K562 (cell line): ENCODE results near the gene DIPK2A. TPM values are rescaled to one million over a fixed set of nuclear protein-coding genes. Genes with fewer than 3 reads are reported as not detected.

ENCODE experiments used
- BRD9 ChIP-seq: fragments of 450-650 bp; IDR thresholded peaks from 2 replicates; pipeline ENCODE4 v1.6.1; 2018; ENCODE audit warnings: low read depth; ENCODE audit not compliant: partially characterized antibody
- DPF2 ChIP-seq: fragments of 450-650 bp; IDR thresholded peaks from 2 replicates; pipeline ENCODE4 v1.6.1; 2016
- ESRRA ChIP-seq: fragments of 450-650 bp; IDR thresholded peaks from 2 replicates; pipeline ENCODE4 v1.6.1; 2014; ENCODE audit warnings: low read depth, mild to moderate bottlenecking, moderate library complexity, borderline replicate concordance
- ESRRB ChIP-seq: fragments of 250-450 bp; sonication (Bioruptor Pico); IDR thresholded peaks from 2 replicates; pipeline ENCODE4 v1.5.0; 2020; ENCODE audit warnings: mild to moderate bottlenecking, moderate library complexity, borderline replicate concordance
- GTF2E2 ChIP-seq: fragments of 200-800 bp; sonication (Bioruptor generic); IDR thresholded peaks from 2 replicates; pipeline ENCODE4 v1.6.1; 2016; ENCODE audit warnings: missing genetic modification characterization, missing compliant biosample characterization
- HBP1 ChIP-seq: fragments of 450-650 bp; formaldehyde crosslinking; IDR thresholded peaks from 2 replicates; pipeline ENCODE4 v1.4.0; 2022; ENCODE audit warnings: missing genetic modification characterization
- MCM3 ChIP-seq: fragments of 450-650 bp; IDR thresholded peaks from 2 replicates; pipeline ENCODE4 v1.6.1; 2016
- MTA3 ChIP-seq: fragments of 450-650 bp; formaldehyde crosslinking; IDR thresholded peaks from 2 replicates; pipeline ENCODE4 v1.6.1; 2017; ENCODE audit warnings: mild to moderate bottlenecking, borderline replicate concordance
- RB1 ChIP-seq: fragments of 450-650 bp; IDR thresholded peaks from 2 replicates; pipeline ENCODE4 v1.6.1; 2017; ENCODE audit warnings: low read depth, mild to moderate bottlenecking
- RBM22 ChIP-seq: fragments of 200-400 bp; formaldehyde crosslinking; IDR thresholded peaks from 2 replicates; pipeline ENCODE4 v1.6.1; 2018; ENCODE audit warnings: low read length, low read depth; ENCODE audit not compliant: poor library complexity, severe bottlenecking
- SIN3B ChIP-seq: fragments of 450-650 bp; IDR thresholded peaks from 2 replicates; pipeline ENCODE4 v1.6.1; 2017; ENCODE audit warnings: low read depth, mild to moderate bottlenecking, moderate library complexity
- SOX6 ChIP-seq: fragments of 450-650 bp; IDR thresholded peaks from 2 replicates; pipeline ENCODE4 v1.6.1; 2014; ENCODE audit warnings: mild to moderate bottlenecking
- polyA plus RNA-seq, 8 experiments: library from polyadenylated mRNA; depleted of rRNA in 4 of 8; stranded (reverse) in 5 of 8; unstranded in 3 of 8; fragments of >200 nt; fragmentation: Nextera tagmentation in 2 of 8; fragmentation: Illumina TruSeq in 1 of 8; extraction: Ambion mirVana in 2 of 8; extraction: Trizol in 1 of 8; gene quantifications; 2 replicates each; pipeline versions ENCODE4 v1.2.1 to v1.2.3, GENCODE V29; 2011 to 2014; ENCODE audit warnings: inconsistent platforms in 1 of 8, missing spikeins in 1 of 8
- total RNA-seq, 7 experiments: library from RNA; depleted of rRNA in 6 of 7; stranded (reverse); fragments of >200 nt in 6 of 7; fragmentation: Illumina TruSeq in 2 of 7; extraction: Trizol in 2 of 7; gene quantifications; 2 replicates each; pipeline versions ENCODE4 v1.2.1 to v1.2.3, GENCODE V29; 2011 to 2021; ENCODE audit warnings: low replicate concordance in 1 of 7
- TF ChIP-seq, protein P1 (sequence below), 2 experiments: fragments of 450-650 bp; formaldehyde crosslinking in 1 of 2; IDR thresholded peaks; 2 replicates each; pipeline versions ENCODE4 v1.4.0 to v1.6.1; 2014 to 2020; ENCODE audit warnings: mild to moderate bottlenecking in 2 of 2, borderline replicate concordance in 1 of 2, low read depth in 1 of 2
- TF ChIP-seq, protein P2 (sequence below): fragments of 250-450 bp; sonication (Bioruptor Pico); IDR thresholded peaks from 2 replicates; pipeline ENCODE4 v1.9.0; 2021; ENCODE audit warnings: mild to moderate bottlenecking
- TF ChIP-seq, protein P3 (sequence below): fragments of 250-450 bp; sonication (Bioruptor Pico); IDR thresholded peaks from 2 replicates; pipeline ENCODE4 v1.8.0; 2022; ENCODE audit warnings: inconsistent platforms
- TF ChIP-seq, protein P4 (sequence below): fragments of 450-650 bp; IDR thresholded peaks from 2 replicates; pipeline ENCODE4 v1.6.1; 2016; ENCODE audit warnings: mild to moderate bottlenecking

The DIPK2A gene
- total and polyA plus RNA-seq, 9 of the 15 experiments (the other 6 are each of a cell fraction or from before 2014, with no cell fraction given) = 3.3 to 15.7 (median 7.8) TPM

GRCh38 chr3:143950810-143951209, 20.8 kb upstream of the DIPK2A start (continued):
- TF ChIP-seq, protein P1, sequence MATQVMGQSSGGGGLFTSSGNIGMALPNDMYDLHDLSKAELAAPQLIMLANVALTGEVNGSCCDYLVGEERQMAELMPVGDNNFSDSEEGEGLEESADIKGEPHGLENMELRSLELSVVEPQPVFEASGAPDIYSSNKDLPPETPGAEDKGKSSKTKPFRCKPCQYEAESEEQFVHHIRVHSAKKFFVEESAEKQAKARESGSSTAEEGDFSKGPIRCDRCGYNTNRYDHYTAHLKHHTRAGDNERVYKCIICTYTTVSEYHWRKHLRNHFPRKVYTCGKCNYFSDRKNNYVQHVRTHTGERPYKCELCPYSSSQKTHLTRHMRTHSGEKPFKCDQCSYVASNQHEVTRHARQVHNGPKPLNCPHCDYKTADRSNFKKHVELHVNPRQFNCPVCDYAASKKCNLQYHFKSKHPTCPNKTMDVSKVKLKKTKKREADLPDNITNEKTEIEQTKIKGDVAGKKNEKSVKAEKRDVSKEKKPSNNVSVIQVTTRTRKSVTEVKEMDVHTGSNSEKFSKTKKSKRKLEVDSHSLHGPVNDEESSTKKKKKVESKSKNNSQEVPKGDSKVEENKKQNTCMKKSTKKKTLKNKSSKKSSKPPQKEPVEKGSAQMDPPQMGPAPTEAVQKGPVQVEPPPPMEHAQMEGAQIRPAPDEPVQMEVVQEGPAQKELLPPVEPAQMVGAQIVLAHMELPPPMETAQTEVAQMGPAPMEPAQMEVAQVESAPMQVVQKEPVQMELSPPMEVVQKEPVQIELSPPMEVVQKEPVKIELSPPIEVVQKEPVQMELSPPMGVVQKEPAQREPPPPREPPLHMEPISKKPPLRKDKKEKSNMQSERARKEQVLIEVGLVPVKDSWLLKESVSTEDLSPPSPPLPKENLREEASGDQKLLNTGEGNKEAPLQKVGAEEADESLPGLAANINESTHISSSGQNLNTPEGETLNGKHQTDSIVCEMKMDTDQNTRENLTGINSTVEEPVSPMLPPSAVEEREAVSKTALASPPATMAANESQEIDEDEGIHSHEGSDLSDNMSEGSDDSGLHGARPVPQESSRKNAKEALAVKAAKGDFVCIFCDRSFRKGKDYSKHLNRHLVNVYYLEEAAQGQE (IDR thresholded peaks at IDR 0.05; ENCODE audit: borderline replicate concordance) = no peak
- TF ChIP-seq, protein P1 (CRISPR knock-in tag; IDR thresholded peaks at IDR 0.05; ENCODE audit: low read depth) = no peak
- TF ChIP-seq, protein P2, sequence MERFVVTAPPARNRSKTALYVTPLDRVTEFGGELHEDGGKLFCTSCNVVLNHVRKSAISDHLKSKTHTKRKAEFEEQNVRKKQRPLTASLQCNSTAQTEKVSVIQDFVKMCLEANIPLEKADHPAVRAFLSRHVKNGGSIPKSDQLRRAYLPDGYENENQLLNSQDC (CRISPR knock-in tag) = no peak
- TF ChIP-seq DPF2 = no peak
- TF ChIP-seq RB1 = no peak
- TF ChIP-seq ESRRB (CRISPR knock-in tag) = no peak
- TF ChIP-seq HBP1 (CRISPR knock-in tag) = no peak
- TF ChIP-seq SIN3B = no peak
- TF ChIP-seq, protein P3, sequence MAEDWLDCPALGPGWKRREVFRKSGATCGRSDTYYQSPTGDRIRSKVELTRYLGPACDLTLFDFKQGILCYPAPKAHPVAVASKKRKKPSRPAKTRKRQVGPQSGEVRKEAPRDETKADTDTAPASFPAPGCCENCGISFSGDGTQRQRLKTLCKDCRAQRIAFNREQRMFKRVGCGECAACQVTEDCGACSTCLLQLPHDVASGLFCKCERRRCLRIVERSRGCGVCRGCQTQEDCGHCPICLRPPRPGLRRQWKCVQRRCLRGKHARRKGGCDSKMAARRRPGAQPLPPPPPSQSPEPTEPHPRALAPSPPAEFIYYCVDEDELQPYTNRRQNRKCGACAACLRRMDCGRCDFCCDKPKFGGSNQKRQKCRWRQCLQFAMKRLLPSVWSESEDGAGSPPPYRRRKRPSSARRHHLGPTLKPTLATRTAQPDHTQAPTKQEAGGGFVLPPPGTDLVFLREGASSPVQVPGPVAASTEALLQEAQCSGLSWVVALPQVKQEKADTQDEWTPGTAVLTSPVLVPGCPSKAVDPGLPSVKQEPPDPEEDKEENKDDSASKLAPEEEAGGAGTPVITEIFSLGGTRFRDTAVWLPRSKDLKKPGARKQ (CRISPR knock-in tag) = no peak
- TF ChIP-seq MTA3 = no peak
- TF ChIP-seq GTF2E2 = no peak
- TF ChIP-seq SOX6 = no peak
- TF ChIP-seq RBM22 = no peak
- no peak for TF ChIP-seq ESRRA
- no peak for TF ChIP-seq MCM3
- no peak for TF ChIP-seq BRD9
- TF ChIP-seq, protein P4, sequence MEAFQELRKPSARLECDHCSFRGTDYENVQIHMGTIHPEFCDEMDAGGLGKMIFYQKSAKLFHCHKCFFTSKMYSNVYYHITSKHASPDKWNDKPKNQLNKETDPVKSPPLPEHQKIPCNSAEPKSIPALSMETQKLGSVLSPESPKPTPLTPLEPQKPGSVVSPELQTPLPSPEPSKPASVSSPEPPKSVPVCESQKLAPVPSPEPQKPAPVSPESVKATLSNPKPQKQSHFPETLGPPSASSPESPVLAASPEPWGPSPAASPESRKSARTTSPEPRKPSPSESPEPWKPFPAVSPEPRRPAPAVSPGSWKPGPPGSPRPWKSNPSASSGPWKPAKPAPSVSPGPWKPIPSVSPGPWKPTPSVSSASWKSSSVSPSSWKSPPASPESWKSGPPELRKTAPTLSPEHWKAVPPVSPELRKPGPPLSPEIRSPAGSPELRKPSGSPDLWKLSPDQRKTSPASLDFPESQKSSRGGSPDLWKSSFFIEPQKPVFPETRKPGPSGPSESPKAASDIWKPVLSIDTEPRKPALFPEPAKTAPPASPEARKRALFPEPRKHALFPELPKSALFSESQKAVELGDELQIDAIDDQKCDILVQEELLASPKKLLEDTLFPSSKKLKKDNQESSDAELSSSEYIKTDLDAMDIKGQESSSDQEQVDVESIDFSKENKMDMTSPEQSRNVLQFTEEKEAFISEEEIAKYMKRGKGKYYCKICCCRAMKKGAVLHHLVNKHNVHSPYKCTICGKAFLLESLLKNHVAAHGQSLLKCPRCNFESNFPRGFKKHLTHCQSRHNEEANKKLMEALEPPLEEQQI = no peak
